ENCODE data around the gene CHRNA5.
A peak's percentile ranks its signal among the peaks of the same experiment; 100 is the strongest.
"Not testable (repeated sequence)": the region's sequence is repeated elsewhere in the genome, so short reads cannot be mapped to it uniquely, and the experiment has no call there.

The CHRNA5 gene

GRCh38 chr15:78565097-78565950, at the start of gene CHRNA5:
TSS of gene CHRNA5 (plus strand) at chr15:78565520. CDS start at chr15:78565720, 200 bp downstream.
- DNase-seq = peak; percentile 66 to 70

- DNase-seq = not testable (repeated sequence)
Measured at GRCh38 chr15:78520035-78520434, 45.3 kb upstream of the CHRNA5 start.

- no peak for DNase-seq
Measured at GRCh38 chr15:78524230-78524629, 41.1 kb upstream of the CHRNA5 start.

GRCh38 chr15:78527325-78527724, 38.0 kb upstream of the CHRNA5 start:
- DNase-seq = no peak

- no peak for DNase-seq
Measured at GRCh38 chr15:78533331-78533730, 32.0 kb upstream of the CHRNA5 start.

- no peak for DNase-seq
Measured at GRCh38 chr15:78536134-78536533, 29.2 kb upstream of the CHRNA5 start.

- DNase-seq = no peak
Measured at GRCh38 chr15:78537266-78537905, 27.9 kb upstream of the CHRNA5 start.

- no peak for DNase-seq
Measured at GRCh38 chr15:78538358-78538757, 27.0 kb upstream of the CHRNA5 start.

GRCh38 chr15:78539464-78540140, 25.7 kb upstream of the CHRNA5 start:
- DNase-seq = peak in 1 of 2 experiments; percentile 66

GRCh38 chr15:78540141-78540870, 25.0 kb upstream of the CHRNA5 start, which contains the start of gene PSMA4:
TSS of gene PSMA4 (plus strand) at chr15:78540444. CDS start at chr15:78541928, 1,484 bp downstream.
- DNase-seq = peak; percentile 75 to 76

- peak; percentile 6 to 18 for DNase-seq
Measured at GRCh38 chr15:78540871-78541743, 24.2 kb upstream of the CHRNA5 start.

- no peak for DNase-seq
Measured at GRCh38 chr15:78541744-78542034, 23.6 kb upstream of the CHRNA5 start.

GRCh38 chr15:78542647-78543046, 22.7 kb upstream of the CHRNA5 start:
- no peak for DNase-seq

GRCh38 chr15:78550194-78550593, 15.1 kb upstream of the CHRNA5 start:
- DNase-seq = no peak

- DNase-seq = no peak
Measured at GRCh38 chr15:78550815-78551214, 14.5 kb upstream of the CHRNA5 start.

GRCh38 chr15:78551902-78552301, 13.4 kb upstream of the CHRNA5 start:
- no peak for DNase-seq

- no peak for DNase-seq
Measured at GRCh38 chr15:78552597-78552996, 12.7 kb upstream of the CHRNA5 start.

- DNase-seq = not testable (repeated sequence)
Measured at GRCh38 chr15:78560201-78560600, 5.1 kb upstream of the CHRNA5 start.

- DNase-seq = no peak
Measured at GRCh38 chr15:78561490-78561889, 3.8 kb upstream of the CHRNA5 start.

GRCh38 chr15:78563092-78563491, 2.2 kb upstream of the CHRNA5 start:
- DNase-seq = no peak

- DNase-seq = no peak
Measured at GRCh38 chr15:78564743-78565096, 600 bp upstream of the CHRNA5 start.
